Measurements from ENCODE around the gene NCAPG2. TPM values are rescaled to one million over a fixed set of nuclear protein-coding genes. Genes with fewer than 3 reads are reported as not detected.

Gene NCAPG2
- total and polyA plus RNA-seq, 2 of the 13 experiments (the other 11 are each of a cell fraction or from before 2014, with no cell fraction given), result 15.1 to 30.7 TPM

- TF ChIP-seq FOXP4 (CRISPR knock-in tag; IDR thresholded peaks at IDR 0.05), result no peak
Measured at GRCh38 chr7:158623241-158623640, 81.4 kb downstream of the NCAPG2 start (continued).

DNA sequence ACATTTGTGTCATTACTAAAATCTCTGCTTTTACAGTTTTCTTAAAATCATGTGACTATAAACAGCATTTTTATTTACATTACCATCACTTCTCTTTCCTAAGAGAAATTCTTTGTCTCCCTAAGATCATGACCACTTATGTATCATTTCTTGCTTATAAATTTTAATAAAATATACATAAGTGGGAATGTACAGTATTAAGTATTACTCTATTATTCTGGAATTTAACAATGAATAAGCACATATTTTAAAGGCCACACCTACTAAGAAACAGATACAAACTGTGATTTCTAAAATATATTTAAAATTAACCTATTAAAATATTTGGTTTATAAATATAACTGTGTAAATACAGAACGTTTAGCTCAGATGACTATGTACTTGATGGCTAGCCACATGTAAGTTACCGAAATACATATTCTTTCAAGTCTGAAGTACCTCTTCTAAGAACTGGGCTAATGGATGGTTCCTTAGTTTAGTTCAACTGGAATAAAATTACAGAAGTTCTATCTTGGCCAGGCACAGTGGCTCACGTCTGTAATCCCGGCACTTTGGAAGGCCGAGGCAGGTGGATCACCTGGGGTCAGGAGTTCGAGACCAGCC, 83.7 kb downstream of the NCAPG2 start:
- no peak for TF ChIP-seq ZNF75D (CRISPR knock-in tag; IDR thresholded peaks at IDR 0.05; ENCODE audit: borderline replicate concordance)
- no peak for TF ChIP-seq NCOA5 (CRISPR knock-in tag; IDR thresholded peaks at IDR 0.05)
- no peak for TF ChIP-seq CENPT (CRISPR knock-in tag; IDR thresholded peaks at IDR 0.05; ENCODE audit: low read depth)
- no peak for TF ChIP-seq ZBTB43 (CRISPR knock-in tag; conservative IDR thresholded peaks at IDR 0.05)
- no peak for TF ChIP-seq HOXA5 (CRISPR knock-in tag; IDR thresholded peaks at IDR 0.05)
- TF ChIP-seq ZNF607 (CRISPR knock-in tag; IDR thresholded peaks at IDR 0.05; ENCODE audit: borderline replicate concordance), result no peak
- no peak for TF ChIP-seq SNAPC4 (CRISPR knock-in tag; IDR thresholded peaks at IDR 0.05)
- TF ChIP-seq SIN3B (IDR thresholded peaks at IDR 0.05; ENCODE audit: low read length), result no peak
- no peak for TF ChIP-seq EZH2 (conservative IDR thresholded peaks at IDR 0.05; ENCODE audit: low read depth, low read length)
- TF ChIP-seq ZNF160 (CRISPR knock-in tag; IDR thresholded peaks at IDR 0.05), result no peak
- TF ChIP-seq RNF2 (conservative IDR thresholded peaks at IDR 0.05; ENCODE audit: low read depth), result no peak
- TF ChIP-seq, protein P1, sequence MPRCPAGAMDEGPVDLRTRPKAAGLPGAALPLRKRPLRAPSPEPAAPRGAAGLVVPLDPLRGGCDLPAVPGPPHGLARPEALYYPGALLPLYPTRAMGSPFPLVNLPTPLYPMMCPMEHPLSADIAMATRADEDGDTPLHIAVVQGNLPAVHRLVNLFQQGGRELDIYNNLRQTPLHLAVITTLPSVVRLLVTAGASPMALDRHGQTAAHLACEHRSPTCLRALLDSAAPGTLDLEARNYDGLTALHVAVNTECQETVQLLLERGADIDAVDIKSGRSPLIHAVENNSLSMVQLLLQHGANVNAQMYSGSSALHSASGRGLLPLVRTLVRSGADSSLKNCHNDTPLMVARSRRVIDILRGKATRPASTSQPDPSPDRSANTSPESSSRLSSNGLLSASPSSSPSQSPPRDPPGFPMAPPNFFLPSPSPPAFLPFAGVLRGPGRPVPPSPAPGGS (CRISPR knock-in tag; IDR thresholded peaks at IDR 0.05), result no peak
- CTCF ChIA-PET (ENCODE audit: low intra/inter-chr PET ratio, low total read pairs), result no interaction called here
- Histone ChIP-seq H3K4me3 (replicated peaks in 1 of 3; ENCODE audit: insufficient read depth in 1 of 3, low read depth in 2 of 3, low read length in 3 of 3) (no peak overlapping the region), H2AFZ (ENCODE audit: low read length) (no peak overlapping the region), H3K27ac (ENCODE audit: extremely low read length, insufficient read depth, low read length) (no peak overlapping the region), H3K27me3 (ENCODE audit: control insufficient read depth in 1 of 2, insufficient read depth in 2 of 2, low read length in 2 of 2) (no peaks in the 10 kb centered on the region), H3K36me3 (replicated peaks in 1 of 2; ENCODE audit: control insufficient read depth in 1 of 2, insufficient read depth in 2 of 2, low read length in 2 of 2) (no peaks in the 10 kb centered on the region), H3K9ac (ENCODE audit: insufficient read depth, low read depth, low read length) (no peak overlapping the region), H3K79me2 (ENCODE audit: insufficient read depth, low read length) (no peaks in the 10 kb centered on the region), H3K4me2 (ENCODE audit: low read depth, low read length) (no peak overlapping the region), H3K9me3 (ENCODE audit: low read length) (no peaks in the 10 kb centered on the region), H3K4me1 (ENCODE audit: insufficient read depth, low read length) (peaks cover 8% of the 10 kb centered on the region), H4K20me1 (ENCODE audit: insufficient read depth, low read length) (no peaks in the 10 kb centered on the region)
- DNase-seq (ENCODE audit: low spot score) (no peak), FAIRE-seq (no peak), ATAC-seq (no peak)
- 88% methylated on average over 2 of the region's 6 CpGs for WGBS (ENCODE audit: low lambda C conversion rate)
- in situ Hi-C loops (cut with HindIII; ENCODE audit: extremely low pct_ligation_motif_present, low pct_unique_long_range_greater_than_20kb), result no loop called here
- no TSS peak for BruUV-seq (replicated peaks)
- POLR2A ChIA-PET, result no interaction called here
- intact Hi-C loops (cut with micrococcal nuclease; ENCODE audit: unreplicated experiment), result no loop called here

Data from HepG2 (cell line).